OCI-LY1 (cell line): ENCODE measurements around the gene ST6GALNAC2.

ENCODE experiments used
- H2AFZ ChIP-seq: fragments of 200-600 bp; sonication (generic), shearing (Covaris generic); 2 replicates; pipeline ENCODE4 v1.6.0; 2014; ENCODE audit warnings: antibody characterized with exemption, mild to moderate bottlenecking, low read length
- H3F3A ChIP-seq: fragments of 200-600 bp; sonication (generic), shearing (Covaris generic); 2 replicates; pipeline ENCODE4 v1.6.0; 2014; ENCODE audit warnings: mild to moderate bottlenecking, antibody characterized with exemption, low read length, moderate library complexity; ENCODE audit not compliant: insufficient read depth
- H3K27ac ChIP-seq: fragments of 200-600 bp; sonication (generic); 2 replicates; pipeline ENCODE4 v1.5.1; 2014; ENCODE audit warnings: low read length, mixed run types, mild to moderate bottlenecking, low read depth; ENCODE audit not compliant: poor library complexity, severe bottlenecking
- H3K27me3 ChIP-seq: fragments of 200-600 bp; sonication (generic); 2 replicates; pipeline ENCODE4 v1.6.0; 2014; ENCODE audit warnings: antibody characterized with exemption, mild to moderate bottlenecking, low read length, moderate library complexity; ENCODE audit not compliant: insufficient read depth
- H3K36me3 ChIP-seq: fragments of 200-600 bp; sonication (generic); 2 replicates; pipeline ENCODE4 v1.6.1; 2014; ENCODE audit warnings: mild to moderate bottlenecking, antibody characterized with exemption, low read length, moderate library complexity, mixed read lengths; ENCODE audit not compliant: insufficient read depth
- H3K4me1 ChIP-seq: fragments of 200-600 bp; sonication (generic); 2 replicates; pipeline ENCODE4 v1.5.1; 2014; ENCODE audit warnings: mild to moderate bottlenecking, low read length, moderate library complexity; ENCODE audit not compliant: insufficient read depth, severe bottlenecking
- H3K4me2 ChIP-seq: fragments of 200-600 bp; sonication (generic), shearing (Covaris generic); 2 replicates; pipeline ENCODE4 v1.6.1; 2014; ENCODE audit warnings: low read length
- H3K4me3 ChIP-seq: fragments of 200-600 bp; sonication (generic); 2 replicates; pipeline ENCODE4 v1.5.1; 2014; ENCODE audit warnings: low read length, low read depth, mild to moderate bottlenecking, mixed read lengths; ENCODE audit not compliant: poor library complexity, severe bottlenecking
- H3K79me2 ChIP-seq: fragments of 200-600 bp; shearing (Covaris generic); 2 replicates; pipeline ENCODE4 v1.6.1; 2016; ENCODE audit warnings: mixed run types, low read length, mixed read lengths; ENCODE audit not compliant: insufficient read depth
- H3K9ac ChIP-seq: fragments of 200-600 bp; sonication (generic), shearing (Covaris generic); 2 replicates; pipeline ENCODE4 v1.6.1; 2014; ENCODE audit warnings: mild to moderate bottlenecking, low read length, mixed read lengths
- H3K9me2 ChIP-seq: fragments of 200-600 bp; sonication (generic), shearing (Covaris generic); 2 replicates; pipeline ENCODE4 v1.6.1; 2014; ENCODE audit warnings: low read depth, mild to moderate bottlenecking, low read length, mixed read lengths
- H3K9me3 ChIP-seq: fragments of 200-600 bp; shearing (Covaris generic); 2 replicates; pipeline ENCODE4 v1.6.1; 2014; ENCODE audit warnings: low read length, mixed read lengths
- H4K20me1 ChIP-seq: fragments of 200-600 bp; sonication (generic), shearing (Covaris generic); 2 replicates; pipeline ENCODE4 v1.6.0; 2016; ENCODE audit warnings: mild to moderate bottlenecking, low read length; ENCODE audit not compliant: insufficient read depth
- EZH2 ChIP-seq: fragments of 200-600 bp; sonication (generic), shearing (Covaris generic); IDR thresholded peaks from 2 replicates; pipeline ENCODE4 v1.8.0; 2017; ENCODE audit warnings: borderline replicate concordance, mixed run types, mild to moderate bottlenecking, antibody characterized with exemption, low read length, moderate library complexity, mixed read lengths
- TF ChIP-seq, protein P1 (sequence below): fragments of 200-600 bp; sonication (generic), shearing (Covaris generic); IDR thresholded peaks from 2 replicates; pipeline ENCODE4 v1.5.1; 2017; ENCODE audit warnings: mild to moderate bottlenecking, antibody characterized with exemption, low read length, moderate library complexity, mixed read lengths

Gene ST6GALNAC2

DNA sequence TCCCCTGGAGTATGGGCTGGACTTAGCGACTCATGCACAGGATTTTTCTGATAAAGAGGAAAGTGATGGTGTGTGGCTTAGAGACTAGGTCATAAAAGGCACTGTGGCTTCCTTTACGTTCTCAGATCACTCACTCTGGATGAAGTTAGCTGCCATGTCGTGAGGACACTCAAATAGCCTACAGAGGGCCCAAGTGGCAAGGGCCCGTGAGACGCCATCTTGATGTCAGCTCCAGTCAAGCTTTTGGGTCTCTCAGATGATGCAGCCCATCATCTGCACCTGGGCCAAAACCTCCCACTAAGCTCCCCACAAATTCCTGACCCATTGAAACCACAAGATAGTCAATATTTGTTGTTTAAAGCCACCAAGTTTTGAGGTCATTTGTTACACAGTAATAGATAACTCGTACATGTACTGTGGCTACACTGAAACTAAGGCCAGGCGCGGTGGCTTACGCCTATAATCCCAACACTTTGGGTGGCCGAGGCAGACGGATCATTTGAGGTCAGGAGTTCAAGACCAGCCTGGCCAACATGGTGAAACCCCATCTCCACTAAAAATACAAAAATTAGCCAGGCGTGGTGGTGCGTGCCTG, 14.7 kb downstream of the ST6GALNAC2 start:
- no peaks in the 10 kb centered on the region for H4K20me1 ChIP-seq
- no peaks in the 10 kb centered on the region for H3K9me2 ChIP-seq
- H3K9me3 ChIP-seq: no peaks in the 10 kb centered on the region
- H3K4me2 ChIP-seq: no peak overlapping the region
- no peak overlapping the region for H3K27ac ChIP-seq
- no peaks in the 10 kb centered on the region for H3K79me2 ChIP-seq
- peaks cover 10% of the 10 kb centered on the region for H3K36me3 ChIP-seq
- peaks cover 12% of the 10 kb centered on the region for H3K4me1 ChIP-seq
- H3K4me3 ChIP-seq: no peak overlapping the region
- no peak overlapping the region for H3K9ac ChIP-seq
- TF ChIP-seq, protein P1, sequence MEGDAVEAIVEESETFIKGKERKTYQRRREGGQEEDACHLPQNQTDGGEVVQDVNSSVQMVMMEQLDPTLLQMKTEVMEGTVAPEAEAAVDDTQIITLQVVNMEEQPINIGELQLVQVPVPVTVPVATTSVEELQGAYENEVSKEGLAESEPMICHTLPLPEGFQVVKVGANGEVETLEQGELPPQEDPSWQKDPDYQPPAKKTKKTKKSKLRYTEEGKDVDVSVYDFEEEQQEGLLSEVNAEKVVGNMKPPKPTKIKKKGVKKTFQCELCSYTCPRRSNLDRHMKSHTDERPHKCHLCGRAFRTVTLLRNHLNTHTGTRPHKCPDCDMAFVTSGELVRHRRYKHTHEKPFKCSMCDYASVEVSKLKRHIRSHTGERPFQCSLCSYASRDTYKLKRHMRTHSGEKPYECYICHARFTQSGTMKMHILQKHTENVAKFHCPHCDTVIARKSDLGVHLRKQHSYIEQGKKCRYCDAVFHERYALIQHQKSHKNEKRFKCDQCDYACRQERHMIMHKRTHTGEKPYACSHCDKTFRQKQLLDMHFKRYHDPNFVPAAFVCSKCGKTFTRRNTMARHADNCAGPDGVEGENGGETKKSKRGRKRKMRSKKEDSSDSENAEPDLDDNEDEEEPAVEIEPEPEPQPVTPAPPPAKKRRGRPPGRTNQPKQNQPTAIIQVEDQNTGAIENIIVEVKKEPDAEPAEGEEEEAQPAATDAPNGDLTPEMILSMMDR: no peak
- TF ChIP-seq EZH2: no peak
- no peak overlapping the region for H2AFZ ChIP-seq
- H3F3A ChIP-seq: no peaks in the 10 kb centered on the region
- no peaks in the 10 kb centered on the region; the same call in 1 of the 2 replicates for H3K27me3 ChIP-seq

DNA sequence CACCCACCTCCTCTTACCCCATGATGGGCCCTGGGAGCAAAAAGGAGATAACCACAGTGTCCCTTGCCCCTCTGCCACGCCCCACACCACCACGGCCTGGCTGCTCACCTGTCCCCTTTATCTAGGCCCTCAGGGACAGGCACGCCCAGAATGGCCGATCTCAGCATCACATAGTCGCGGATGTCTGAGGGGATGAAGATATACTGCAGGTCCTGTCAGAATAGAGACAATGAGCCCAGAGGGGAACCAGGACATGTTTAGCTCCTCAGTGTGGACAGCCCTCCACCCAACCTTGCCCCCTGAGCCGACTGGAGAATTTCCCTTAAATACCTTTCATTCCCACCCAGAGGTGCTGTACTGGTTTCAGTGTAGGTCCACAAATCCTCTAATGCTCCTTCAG, 15.2 kb downstream of the ST6GALNAC2 start:
- Histone ChIP-seq H3K27ac (no peak overlapping the region), H3K4me3 (no peak overlapping the region), H3K9me2 (no peaks in the 10 kb centered on the region)

DNA sequence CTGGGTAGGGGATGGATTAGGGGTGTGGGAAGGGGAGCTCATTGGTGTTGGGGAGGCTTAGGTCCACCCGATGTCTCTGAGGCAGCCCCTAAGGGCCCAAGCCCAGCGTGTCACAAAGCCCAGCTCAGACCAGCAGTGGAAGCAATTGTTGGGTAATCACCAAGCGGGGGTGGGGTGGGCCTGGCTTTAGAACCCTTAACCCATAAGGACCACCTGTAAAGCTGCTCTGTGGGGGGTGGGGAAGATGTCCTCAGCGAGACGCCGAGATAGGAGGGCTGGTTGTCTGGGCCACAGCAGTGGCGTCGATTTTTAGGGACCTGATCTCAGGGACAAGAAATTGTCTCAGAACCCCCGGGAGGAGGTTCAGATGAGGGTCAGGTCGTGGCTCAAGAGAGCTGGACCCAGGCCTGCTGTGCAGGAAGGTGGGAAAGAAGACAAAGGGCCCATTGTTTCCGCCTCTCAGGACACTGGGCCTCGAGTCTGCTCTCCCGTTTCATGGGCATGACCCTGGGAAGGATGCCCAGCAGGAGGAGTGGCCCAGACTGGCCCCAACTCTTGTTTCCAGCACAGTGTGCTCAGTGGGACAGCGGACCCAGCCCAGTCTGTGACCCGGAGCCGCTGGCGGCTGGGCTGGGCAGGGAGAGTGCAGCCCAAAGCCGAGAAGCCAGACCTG, 15.9 kb downstream of the ST6GALNAC2 start:
- Histone ChIP-seq H3F3A (no peaks in the 10 kb centered on the region), H4K20me1 (no peaks in the 10 kb centered on the region), H3K9me3 (no peaks in the 10 kb centered on the region), H3K9ac (no peak overlapping the region), H2AFZ (no peak overlapping the region), H3K4me3 (no peak overlapping the region), H3K79me2 (no peaks in the 10 kb centered on the region), H3K9me2 (no peaks in the 10 kb centered on the region), H3K36me3 (peaks cover 22% of the 10 kb centered on the region), H3K4me2 (no peak overlapping the region), H3K27me3 (no peaks in the 10 kb centered on the region; the same call in 1 of the 2 replicates), H3K27ac (no peak overlapping the region), H3K4me1 (peaks cover 12% of the 10 kb centered on the region)
- no peak for TF ChIP-seq EZH2
- TF ChIP-seq, protein P1: no peak

More for the DNA sequence above, 15.2 kb downstream of the ST6GALNAC2 start:
- H2AFZ ChIP-seq: no peak overlapping the region
- no peak overlapping the region for H3K9ac ChIP-seq
- no peaks in the 10 kb centered on the region; the same call in 1 of the 2 replicates for H3K27me3 ChIP-seq
- H3K79me2 ChIP-seq: no peaks in the 10 kb centered on the region
- H3F3A ChIP-seq: no peaks in the 10 kb centered on the region
- no peak overlapping the region for H3K4me2 ChIP-seq
- peaks cover 15% of the 10 kb centered on the region for H3K36me3 ChIP-seq
- peaks cover 12% of the 10 kb centered on the region for H3K4me1 ChIP-seq
- no peaks in the 10 kb centered on the region for H3K9me3 ChIP-seq
- TF ChIP-seq, protein P1: no peak
- TF ChIP-seq EZH2: no peak
- H4K20me1 ChIP-seq: no peaks in the 10 kb centered on the region
